ENCODE results near the gene CASP7.

The CASP7 gene

GRCh38 chr10:113732160-113732881, 52.6 kb downstream of the CASP7 start:
- Histone ChIP-seq H3K27ac (peak overlapping the region; percentile 23 to 50), H3K27me3 (no peaks in the 10 kb centered on the region), H3K4me3 (no peak overlapping the region), H3K36me3 (peaks cover 28 to 33% (median 30%) of the 10 kb centered on the region in 3 donors), H3K9me3 (no peaks in the 10 kb centered on the region), H3K4me1 (peaks cover 0 to 26% (median 12%) of the 10 kb centered on the region in 4 donors)
- intact Hi-C loops (cut with DNase I; ENCODE audit: low total_unique reads), result no loop called here
- TF ChIP-seq, protein P1, sequence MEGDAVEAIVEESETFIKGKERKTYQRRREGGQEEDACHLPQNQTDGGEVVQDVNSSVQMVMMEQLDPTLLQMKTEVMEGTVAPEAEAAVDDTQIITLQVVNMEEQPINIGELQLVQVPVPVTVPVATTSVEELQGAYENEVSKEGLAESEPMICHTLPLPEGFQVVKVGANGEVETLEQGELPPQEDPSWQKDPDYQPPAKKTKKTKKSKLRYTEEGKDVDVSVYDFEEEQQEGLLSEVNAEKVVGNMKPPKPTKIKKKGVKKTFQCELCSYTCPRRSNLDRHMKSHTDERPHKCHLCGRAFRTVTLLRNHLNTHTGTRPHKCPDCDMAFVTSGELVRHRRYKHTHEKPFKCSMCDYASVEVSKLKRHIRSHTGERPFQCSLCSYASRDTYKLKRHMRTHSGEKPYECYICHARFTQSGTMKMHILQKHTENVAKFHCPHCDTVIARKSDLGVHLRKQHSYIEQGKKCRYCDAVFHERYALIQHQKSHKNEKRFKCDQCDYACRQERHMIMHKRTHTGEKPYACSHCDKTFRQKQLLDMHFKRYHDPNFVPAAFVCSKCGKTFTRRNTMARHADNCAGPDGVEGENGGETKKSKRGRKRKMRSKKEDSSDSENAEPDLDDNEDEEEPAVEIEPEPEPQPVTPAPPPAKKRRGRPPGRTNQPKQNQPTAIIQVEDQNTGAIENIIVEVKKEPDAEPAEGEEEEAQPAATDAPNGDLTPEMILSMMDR (IDR thresholded peaks at IDR 0.05), result no peak
- DNase-seq, result no peak

GRCh38 chr10:113732966-113733365, 53.3 kb downstream of the CASP7 start:
- H3K4me1 ChIP-seq, result peaks cover 0 to 26% (median 12%) of the 10 kb centered on the region in 4 donors
- H3K27ac ChIP-seq, result no peak overlapping the region
- no peaks in the 10 kb centered on the region for H3K9me3 ChIP-seq
- TF ChIP-seq, protein P1 (IDR thresholded peaks at IDR 0.05), result no peak
- no peak overlapping the region for H3K4me3 ChIP-seq
- peaks cover 25 to 30% (median 25%) of the 10 kb centered on the region in 3 donors for H3K36me3 ChIP-seq
- intact Hi-C loops (cut with DNase I; ENCODE audit: low total_unique reads), result no loop called here
- no peak for DNase-seq
- H3K27me3 ChIP-seq, result no peaks in the 10 kb centered on the region

DNA sequence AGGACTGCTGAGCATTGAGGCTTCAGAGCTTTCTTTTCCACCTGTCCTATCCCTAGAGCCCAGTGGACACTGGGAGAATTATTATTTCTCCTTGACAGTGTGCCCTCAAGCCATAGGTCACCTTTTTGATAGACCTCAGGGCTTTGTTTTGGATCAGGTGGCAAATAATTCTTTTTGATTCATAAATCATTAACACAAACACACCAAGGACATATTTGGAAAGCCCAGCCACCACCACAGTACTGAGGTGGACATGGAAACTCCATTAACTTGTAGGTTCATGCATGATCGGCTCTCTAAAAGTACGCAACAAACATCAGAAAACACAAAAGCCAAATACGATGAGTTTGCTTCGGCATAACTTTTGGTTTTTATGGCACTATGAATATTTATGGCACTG, 53.9 kb downstream of the CASP7 start:
- no peaks in the 10 kb centered on the region for H3K27me3 ChIP-seq
- intact Hi-C loops (cut with DNase I; ENCODE audit: low total_unique reads), result no loop called here
- peaks cover 0 to 26% (median 12%) of the 10 kb centered on the region in 4 donors for H3K4me1 ChIP-seq
- H3K4me3 ChIP-seq, result no peak overlapping the region
- no peaks in the 10 kb centered on the region for H3K9me3 ChIP-seq
- no peak for DNase-seq
- H3K27ac ChIP-seq, result no peak overlapping the region
- TF ChIP-seq, protein P1 (IDR thresholded peaks at IDR 0.05), result no peak
- peaks cover 18 to 23% (median 19%) of the 10 kb centered on the region in 3 donors for H3K36me3 ChIP-seq

- Histone ChIP-seq H3K27ac (no peak overlapping the region), H3K27me3 (no peaks in the 10 kb centered on the region), H3K4me3 (no peak overlapping the region), H3K4me1 (peaks cover 0 to 24% (median 11%) of the 10 kb centered on the region in 4 donors), H3K9me3 (no peaks in the 10 kb centered on the region), H3K36me3 (peaks cover 0 to under 1% (median 0%) of the 10 kb centered on the region in 3 donors)
- TF ChIP-seq, protein P1 (IDR thresholded peaks at IDR 0.05), result no peak
- intact Hi-C loops (cut with DNase I; ENCODE audit: low total_unique reads), result no loop called here
- DNase-seq, result no peak
Observed at GRCh38 chr10:113735913-113736312, 56.2 kb downstream of the CASP7 start.

GRCh38 chr10:113736576-113736975, 56.9 kb downstream of the CASP7 start:
- intact Hi-C loops (cut with DNase I; ENCODE audit: low total_unique reads), result no loop called here

More at GRCh38 chr10:113736576-113736975, 56.9 kb downstream of the CASP7 start:
- H3K27ac ChIP-seq, result no peak overlapping the region
- no peaks in the 10 kb centered on the region for H3K36me3 ChIP-seq
- no peak for DNase-seq
- H3K4me1 ChIP-seq, result peaks cover 0 to 20% (median 5%) of the 10 kb centered on the region in 4 donors
- no peaks in the 10 kb centered on the region for H3K27me3 ChIP-seq
- TF ChIP-seq, protein P1 (IDR thresholded peaks at IDR 0.05), result no peak
- H3K4me3 ChIP-seq, result no peak overlapping the region
- H3K9me3 ChIP-seq, result no peaks in the 10 kb centered on the region
